Gastroesophageal sphincter (tissue), 4 donors: Measurements from ENCODE around the gene TOE1. TPM values are rescaled to one million over a fixed set of nuclear protein-coding genes. Genes with fewer than 3 reads are reported as not detected.
"Not testable (repeated sequence)": the region's sequence is repeated elsewhere in the genome, so short reads cannot be mapped to it uniquely, and the experiment has no call there.

Source experiments
- ATAC-seq: fragments of 150-250 bp; one replicate; pipeline ENCODE4 v1.9.1; 2016; ENCODE audit warnings: mild to moderate bottlenecking, moderate library complexity
- H3K27ac ChIP-seq, 4 donors: fragments of 200-600 bp; sonication (generic) in 3 of 4; 1 replicate in 3 of 4; 2 replicates in 1 of 4; pipeline ENCODE4 v1.5.1; 2016 to 2019
- H3K27me3 ChIP-seq: fragments of 200-600 bp; sonication (generic); one replicate; pipeline ENCODE4 v1.5.1; 2019
- H3K36me3 ChIP-seq, 2 donors: fragments of 200-600 bp; sonication (generic); one replicate each; pipeline ENCODE4 v1.5.1; 2019; ENCODE audit warnings: control low read depth in 1 of 2
- H3K4me1 ChIP-seq, 3 donors: fragments of 200-600 bp; sonication (generic); 1 replicate in 2 of 3; 2 replicates in 1 of 3; pipeline ENCODE4 v1.5.1; 2016 to 2019; ENCODE audit warnings: control low read depth in 2 of 3
- H3K4me3 ChIP-seq, 2 donors: fragments of 200-600 bp; sonication (generic); one replicate each; pipeline ENCODE4 v1.5.1; 2019; ENCODE audit warnings: mild to moderate bottlenecking in 1 of 2, moderate library complexity in 1 of 2
- H3K9me3 ChIP-seq, 3 donors: fragments of 200-600 bp; sonication (generic); one replicate each; pipeline ENCODE4 v1.5.1; 2017 to 2019; ENCODE audit warnings: control low read depth in 2 of 3
- EP300 ChIP-seq: sonication (generic); formaldehyde crosslinking; IDR thresholded peaks from one replicate; pipeline ENCODE4 v1.6.1; 2017; ENCODE audit warnings: antibody characterized with exemption, mild to moderate bottlenecking
- POLR2A ChIP-seq, 2 donors: fragments of 450-650 bp; IDR thresholded peaks; one replicate each; pipeline ENCODE4 v1.6.1; 2017; ENCODE audit warnings: antibody characterized with exemption in 2 of 2, mild to moderate bottlenecking in 2 of 2, moderate library complexity in 1 of 2
- POLR2AphosphoS5 ChIP-seq: sonication (generic); formaldehyde crosslinking; IDR thresholded peaks from one replicate; pipeline ENCODE4 v1.6.1; 2017; ENCODE audit warnings: antibody characterized with exemption
- WGBS, 2 donors: methylation state at CpG; one replicate each; pipeline ENCODE4 v1.1.5; 2018; ENCODE audit warnings: low coverage in 1 of 2; 5-methylcytosine and 5-hydroxymethylcytosine counted together
- total RNA-seq, 4 donors: library from RNA; depleted of rRNA; stranded (reverse); fragments of >200 nt; gene quantifications; one replicate each; pipeline ENCODE4 v1.1.0, GENCODE V29; 2016
- TF ChIP-seq, protein P1 (sequence below), 4 experiments: fragments of 200-600 bp in 2 of 4; fragments of 450-650 bp in 2 of 4; sonication (generic) in 1 of 4; IDR thresholded peaks; one replicate each; pipeline ENCODE4 v1.5.1; 2017 to 2019; ENCODE audit warnings: antibody characterized with exemption in 4 of 4, mild to moderate bottlenecking in 2 of 4, moderate library complexity in 2 of 4

TOE1 gene
- total RNA-seq, 4 donors from 2014 or later: 7.0 to 9.9 (median 8.4) TPM

DNA sequence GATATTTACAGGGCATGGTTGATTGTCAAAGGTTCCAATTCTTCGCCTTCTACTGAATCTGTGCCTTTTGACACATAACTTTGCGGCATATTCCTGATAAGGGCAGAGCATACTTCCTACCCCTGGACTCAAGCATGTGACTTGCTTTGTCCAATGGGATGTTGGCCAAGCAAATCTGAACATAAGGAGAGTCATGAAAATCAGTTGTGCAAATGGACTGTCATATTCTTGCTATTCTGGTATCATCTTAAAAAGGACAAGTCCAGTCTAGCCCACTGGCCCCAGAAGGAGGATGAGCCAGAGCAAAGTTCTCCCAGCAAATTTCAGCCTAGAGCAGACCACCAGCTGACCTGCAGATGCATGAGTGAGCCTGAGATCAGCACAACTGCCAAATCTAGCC lies 41.3 kb downstream of the TOE1 start:
- no peak overlapping the region for H3K27ac ChIP-seq
- H3K4me3 ChIP-seq: no peak overlapping the region
- no peaks in the 10 kb centered on the region for H3K9me3 ChIP-seq
- H3K36me3 ChIP-seq: no peaks in the 10 kb centered on the region
- 88 to 100% methylated on average over 2 of the region's 2 CpGs for WGBS, 2 donors
- peaks cover 0 to 7% (median 0%) of the 10 kb centered on the region in 3 donors for H3K4me1 ChIP-seq
- no peak for ATAC-seq
- TF ChIP-seq POLR2AphosphoS5 (no peak), EP300 (no peak), POLR2A (IDR thresholded peaks at IDR 0.05) (no peak)
- TF ChIP-seq, protein P1, sequence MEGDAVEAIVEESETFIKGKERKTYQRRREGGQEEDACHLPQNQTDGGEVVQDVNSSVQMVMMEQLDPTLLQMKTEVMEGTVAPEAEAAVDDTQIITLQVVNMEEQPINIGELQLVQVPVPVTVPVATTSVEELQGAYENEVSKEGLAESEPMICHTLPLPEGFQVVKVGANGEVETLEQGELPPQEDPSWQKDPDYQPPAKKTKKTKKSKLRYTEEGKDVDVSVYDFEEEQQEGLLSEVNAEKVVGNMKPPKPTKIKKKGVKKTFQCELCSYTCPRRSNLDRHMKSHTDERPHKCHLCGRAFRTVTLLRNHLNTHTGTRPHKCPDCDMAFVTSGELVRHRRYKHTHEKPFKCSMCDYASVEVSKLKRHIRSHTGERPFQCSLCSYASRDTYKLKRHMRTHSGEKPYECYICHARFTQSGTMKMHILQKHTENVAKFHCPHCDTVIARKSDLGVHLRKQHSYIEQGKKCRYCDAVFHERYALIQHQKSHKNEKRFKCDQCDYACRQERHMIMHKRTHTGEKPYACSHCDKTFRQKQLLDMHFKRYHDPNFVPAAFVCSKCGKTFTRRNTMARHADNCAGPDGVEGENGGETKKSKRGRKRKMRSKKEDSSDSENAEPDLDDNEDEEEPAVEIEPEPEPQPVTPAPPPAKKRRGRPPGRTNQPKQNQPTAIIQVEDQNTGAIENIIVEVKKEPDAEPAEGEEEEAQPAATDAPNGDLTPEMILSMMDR (IDR thresholded peaks at IDR 0.05): no peak
- no peaks in the 10 kb centered on the region for H3K27me3 ChIP-seq

DNA sequence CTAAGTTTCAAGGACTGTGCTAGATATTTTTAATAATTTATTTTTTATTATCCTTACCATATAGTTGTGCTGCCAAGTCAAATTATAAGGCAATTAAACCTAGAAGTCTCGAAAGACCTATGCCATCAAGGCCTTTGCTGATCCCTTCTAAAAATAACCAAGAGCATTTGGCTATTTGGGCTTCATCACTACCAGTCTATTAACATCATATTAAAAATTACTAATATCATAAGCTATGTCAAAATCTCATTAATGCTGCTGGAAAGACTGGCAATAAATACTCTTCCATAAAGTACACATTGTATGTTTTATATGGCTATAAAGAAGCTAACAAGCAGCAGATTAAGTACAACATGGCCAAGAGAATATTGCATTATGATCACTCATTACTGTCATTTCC lies 43.2 kb downstream of the TOE1 start:
- 43 to 45% methylated on average over 1 of the region's 1 CpG for WGBS, 2 donors
- TF ChIP-seq POLR2AphosphoS5: no peak
- H3K4me3 ChIP-seq: no peak overlapping the region
- no peaks in the 10 kb centered on the region for H3K36me3 ChIP-seq
- ATAC-seq: no peak
- H3K27ac ChIP-seq: no peak overlapping the region
- H3K27me3 ChIP-seq: no peaks in the 10 kb centered on the region
- H3K4me1 ChIP-seq: no peaks in the 10 kb centered on the region
- H3K9me3 ChIP-seq: no peaks in the 10 kb centered on the region

DNA sequence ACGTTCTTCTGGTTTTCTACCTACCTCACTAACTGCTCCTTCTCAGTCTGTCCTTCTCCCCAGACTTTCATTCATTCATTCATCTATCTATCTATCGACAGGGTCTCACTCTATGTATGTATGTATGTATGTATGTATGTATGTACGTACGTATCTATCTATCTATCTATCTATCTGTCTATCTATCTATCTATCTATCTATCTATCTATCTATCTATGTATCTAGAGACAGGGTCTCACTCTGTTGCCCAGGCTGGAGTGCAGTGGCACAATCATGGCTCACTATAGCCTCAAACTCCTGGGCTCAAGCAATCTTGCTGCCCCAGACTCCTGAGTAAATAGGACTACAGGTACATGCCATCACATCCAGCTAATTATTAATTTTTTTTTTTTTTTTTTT lies 44.2 kb downstream of the TOE1 start:
- H3K4me1 ChIP-seq, H3K27me3 ChIP-seq, H3K4me3 ChIP-seq, H3K36me3 ChIP-seq, ATAC-seq, H3K9me3 ChIP-seq, H3K27ac ChIP-seq: not testable (repeated sequence)
- 58 to 93% methylated on average over 4 of the region's 4 CpGs for WGBS, 2 donors

DNA sequence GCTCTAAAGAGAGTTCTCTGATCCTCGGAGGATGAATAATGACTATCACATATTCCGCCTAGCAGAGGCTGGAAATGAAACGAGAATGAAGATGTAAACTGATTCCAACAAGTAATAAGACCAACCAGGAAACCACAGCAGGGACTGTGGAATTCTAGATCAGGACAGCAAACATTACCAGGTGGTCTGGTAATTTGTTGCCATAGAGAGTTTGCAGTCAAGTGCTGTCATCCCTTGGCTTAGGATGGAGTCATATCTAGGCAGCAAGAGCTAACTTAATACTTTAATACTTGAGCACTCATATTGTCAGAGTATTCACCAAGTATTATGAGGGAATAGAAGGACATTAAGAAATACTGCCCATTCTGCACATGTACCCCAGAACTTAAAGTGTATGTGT lies 45.3 kb downstream of the TOE1 start:
- 58 to 69% methylated on average over 3 of the region's 3 CpGs for WGBS, 2 donors
- H3K27ac ChIP-seq: no peak overlapping the region
- no peaks in the 10 kb centered on the region for H3K36me3 ChIP-seq
- no peak for ATAC-seq
- H3K4me1 ChIP-seq: no peaks in the 10 kb centered on the region
- TF ChIP-seq EP300: no peak
- TF ChIP-seq POLR2A (IDR thresholded peaks at IDR 0.05): no peak
- TF ChIP-seq, protein P1 (IDR thresholded peaks at IDR 0.05): no peak
- TF ChIP-seq POLR2AphosphoS5: no peak
- H3K4me3 ChIP-seq: no peak overlapping the region
- H3K27me3 ChIP-seq: no peaks in the 10 kb centered on the region
- no peaks in the 10 kb centered on the region for H3K9me3 ChIP-seq

DNA sequence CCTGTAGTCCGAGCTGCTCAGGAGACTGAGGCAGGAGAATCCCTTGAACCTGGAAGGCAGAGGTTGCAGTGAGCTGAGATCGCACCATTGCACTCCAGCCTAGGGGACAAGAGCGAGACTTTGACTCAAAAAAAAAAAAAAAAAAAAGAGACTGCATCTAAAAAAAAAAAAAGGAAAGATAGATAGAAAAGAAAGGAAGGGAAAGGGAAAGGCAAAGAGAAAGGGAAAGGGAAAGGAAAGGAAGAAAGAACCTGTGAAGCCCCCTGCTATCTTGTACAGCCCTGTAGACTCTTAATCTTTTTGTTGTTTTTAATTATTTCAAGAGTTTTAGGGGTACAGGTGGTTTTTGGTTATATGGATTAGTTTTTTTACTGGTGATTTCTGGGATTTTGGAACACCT lies 46.2 kb downstream of the TOE1 start:
- H3K4me3 ChIP-seq: no peak overlapping the region
- ATAC-seq: no peak
- H3K27me3 ChIP-seq: no peaks in the 10 kb centered on the region
- TF ChIP-seq POLR2A (IDR thresholded peaks at IDR 0.05): no peak
- TF ChIP-seq POLR2AphosphoS5: no peak
- TF ChIP-seq, protein P1 (IDR thresholded peaks at IDR 0.05): no peak
- TF ChIP-seq EP300: no peak
- 92% methylated on average over 3 of the region's 3 CpGs; no CpG with 5 or more reads in 1 of the 2 donors for WGBS, 2 donors
- H3K36me3 ChIP-seq: no peaks in the 10 kb centered on the region
- no peak overlapping the region for H3K27ac ChIP-seq
- H3K9me3 ChIP-seq: no peaks in the 10 kb centered on the region
- no peaks in the 10 kb centered on the region for H3K4me1 ChIP-seq

Other genes starting within 250 kb of the TOE1 start
- 1 to 10 TPM; 3.3 to 8.1 (median 5.8) TPM for gene ZSWIM5, start 133.6 kb upstream of the TOE1 start, total RNA-seq
- under 1 TPM in 3 of 4 donors, not detected in 1; 0.35 to 0.93 (median 0.40) TPM for gene HPDL, start 13.3 kb upstream of the TOE1 start, total RNA-seq
- gene MUTYH, start 270 bp downstream of the TOE1 start, total RNA-seq: 10 to 100 TPM; 15.3 to 22.6 (median 18.0) TPM
- 1 to 10 TPM; 3.9 to 8.6 (median 4.8) TPM for gene TESK2, start 151.0 kb downstream of the TOE1 start, total RNA-seq
- gene CCDC163, start 159.9 kb downstream of the TOE1 start, total RNA-seq: 1 to 10 TPM in 1 of 4 donors, under 1 TPM in 2, not detected in 1; 0.27 to 1.7 (median 0.89) TPM
- gene MMACHC, start 160.1 kb downstream of the TOE1 start, total RNA-seq: 1 to 10 TPM; 1.2 to 5.1 (median 1.7) TPM
- 100 to 1,000 TPM; 305 to 575 (median 359) TPM for gene PRDX1, start 181.7 kb downstream of the TOE1 start, total RNA-seq
- gene AKR1A1, start 210.7 kb downstream of the TOE1 start, total RNA-seq: 10 to 100 TPM; 43.0 to 56.9 (median 46.5) TPM
- 10 to 100 TPM; 44.3 to 79.7 (median 54.2) TPM for gene NASP, start 243.9 kb downstream of the TOE1 start, total RNA-seq